HEK293T (cell line): ENCODE data around the gene MID1IP1.

ENCODE experiments used
- BHLHE40 ChIP-seq: fragments of 450-650 bp; IDR thresholded peaks from 2 replicates; pipeline ENCODE4 v1.6.1; 2016; ENCODE audit warnings: mild to moderate bottlenecking, moderate library complexity, borderline replicate concordance
- NFRKB ChIP-seq: fragments of 450-650 bp; IDR thresholded peaks from 2 replicates; pipeline ENCODE4 v1.6.1; 2016; ENCODE audit warnings: mild to moderate bottlenecking, moderate library complexity

GRCh38 chrX:38805432-38806389 lies 4.5 kb downstream of the MID1IP1 start:
- TF ChIP-seq NFRKB (no peak), BHLHE40 (no peak)
